ENCODE results near the gene CPNE5. TPM values are rescaled to one million over a fixed set of nuclear protein-coding genes. Genes with fewer than 3 reads are reported as not detected.

Gene CPNE5
- total and polyA plus RNA-seq, 10 donors: 9.5 to 33.4 (median 19.3) TPM

GRCh38 chr6:36851626-36852025 lies 12.4 kb upstream of the CPNE5 start:
- Histone ChIP-seq H3K9me3 (peaks cover 0 to 18% (median 11%) of the 10 kb centered on the region in 8 donors), H3K27ac (peak overlapping the region in 6 of 8 donors; percentile 18 to 82 (median 54)), H3K36me3 (peaks cover 4 to 48% (median 23%) of the 10 kb centered on the region in 6 donors), H3K27me3 (replicated peaks in 1 of 7) (no peaks in the 10 kb centered on the region), H3K4me3 (no peak overlapping the region), H3K4me1 (peaks cover 0 to 64% (median 29%) of the 10 kb centered on the region in 6 donors)
- no peak for DNase-seq
- 35 to 68% (median 49%) methylated on average over 4 of the region's 4 CpGs for WGBS, 5 donors
- TF ChIP-seq, protein P1, sequence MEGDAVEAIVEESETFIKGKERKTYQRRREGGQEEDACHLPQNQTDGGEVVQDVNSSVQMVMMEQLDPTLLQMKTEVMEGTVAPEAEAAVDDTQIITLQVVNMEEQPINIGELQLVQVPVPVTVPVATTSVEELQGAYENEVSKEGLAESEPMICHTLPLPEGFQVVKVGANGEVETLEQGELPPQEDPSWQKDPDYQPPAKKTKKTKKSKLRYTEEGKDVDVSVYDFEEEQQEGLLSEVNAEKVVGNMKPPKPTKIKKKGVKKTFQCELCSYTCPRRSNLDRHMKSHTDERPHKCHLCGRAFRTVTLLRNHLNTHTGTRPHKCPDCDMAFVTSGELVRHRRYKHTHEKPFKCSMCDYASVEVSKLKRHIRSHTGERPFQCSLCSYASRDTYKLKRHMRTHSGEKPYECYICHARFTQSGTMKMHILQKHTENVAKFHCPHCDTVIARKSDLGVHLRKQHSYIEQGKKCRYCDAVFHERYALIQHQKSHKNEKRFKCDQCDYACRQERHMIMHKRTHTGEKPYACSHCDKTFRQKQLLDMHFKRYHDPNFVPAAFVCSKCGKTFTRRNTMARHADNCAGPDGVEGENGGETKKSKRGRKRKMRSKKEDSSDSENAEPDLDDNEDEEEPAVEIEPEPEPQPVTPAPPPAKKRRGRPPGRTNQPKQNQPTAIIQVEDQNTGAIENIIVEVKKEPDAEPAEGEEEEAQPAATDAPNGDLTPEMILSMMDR (IDR thresholded peaks at IDR 0.05 in 8 of 11, conservative IDR thresholded peaks at IDR 0.05 in 3 of 11): no peak
- no peak for TF ChIP-seq POLR2A (IDR thresholded peaks at IDR 0.05)
- no peak for TF ChIP-seq POLR2AphosphoS5 (IDR thresholded peaks at IDR 0.05)
- intact Hi-C loops (cut with DNase I; ENCODE audit: low total_unique reads): loop anchor here (2.0 kb wide), 1 partner anchor 85 kb away; no protein-coding TSS in a partner anchor

DNA sequence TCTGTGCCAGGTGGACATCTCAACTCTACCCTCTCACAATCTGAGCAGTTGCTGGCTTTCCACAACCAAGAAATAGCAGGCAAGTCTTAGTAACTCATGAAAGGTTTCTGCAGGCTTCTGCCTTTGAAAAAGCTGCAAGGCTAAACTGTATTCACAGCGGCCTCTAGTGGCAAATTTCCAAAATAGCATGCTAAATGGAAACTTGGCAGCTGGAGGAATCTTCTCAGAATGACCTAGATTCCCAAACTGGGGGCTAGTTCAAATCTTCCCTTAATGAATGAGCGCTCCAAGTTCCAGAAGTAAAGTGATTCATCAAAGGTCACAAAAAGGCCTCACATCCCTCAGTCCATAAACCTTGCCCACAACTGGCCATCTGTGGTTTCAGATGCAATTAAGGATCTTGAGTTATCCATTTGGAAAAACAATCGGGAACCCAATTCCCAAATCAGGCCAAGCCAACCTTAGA lies 11.9 kb upstream of the CPNE5 start:
- intact Hi-C loops (cut with DNase I; ENCODE audit: low total_unique reads): loop anchor here (2.0 kb wide), 1 partner anchor 84 kb away; no protein-coding TSS in a partner anchor
- peak overlapping the region in 6 of 8 donors; percentile 18 to 82 (median 54) for H3K27ac ChIP-seq
- no peak overlapping the region for H3K4me3 ChIP-seq
- 35 to 52% (median 47%) methylated on average over 3 of the region's 3 CpGs for WGBS, 5 donors
- peaks cover 0 to 61% (median 28%) of the 10 kb centered on the region in 6 donors for H3K4me1 ChIP-seq
- DNase-seq: no peak
- no peaks in the 10 kb centered on the region for H3K27me3 ChIP-seq (replicated peaks in 1 of 7)
- H3K36me3 ChIP-seq: peaks cover 4 to 43% (median 22%) of the 10 kb centered on the region in 6 donors
- TF ChIP-seq POLR2AphosphoS5 (IDR thresholded peaks at IDR 0.05): no peak
- TF ChIP-seq, protein P1 (IDR thresholded peaks at IDR 0.05 in 8 of 11, conservative IDR thresholded peaks at IDR 0.05 in 3 of 11): peak; percentile 48 to 92 (median 78)
- H3K9me3 ChIP-seq: peaks cover 0 to 18% (median 11%) of the 10 kb centered on the region in 8 donors

GRCh38 chr6:36850021-36850420 lies 10.8 kb upstream of the CPNE5 start:
- Histone ChIP-seq H3K4me3 (no peak overlapping the region), H3K4me1 (peaks cover 0 to 61% (median 28%) of the 10 kb centered on the region in 6 donors), H3K27ac (peak overlapping the region in 1 of 8 donors; percentile 8), H3K36me3 (peaks cover 0 to 32% (median 10%) of the 10 kb centered on the region in 6 donors), H3K9me3 (peaks cover 0 to 18% (median 11%) of the 10 kb centered on the region in 8 donors), H3K27me3 (replicated peaks in 1 of 7) (no peaks in the 10 kb centered on the region)
- DNase-seq: no peak
- intact Hi-C loops (cut with DNase I; ENCODE audit: low total_unique reads): loop anchor here (2.0 kb wide), 1 partner anchor 83 kb away; no protein-coding TSS in a partner anchor
- TF ChIP-seq, protein P1 (IDR thresholded peaks at IDR 0.05 in 8 of 11, conservative IDR thresholded peaks at IDR 0.05 in 3 of 11): no peak
- TF ChIP-seq POLR2A (IDR thresholded peaks at IDR 0.05) (no peak), POLR2AphosphoS5 (IDR thresholded peaks at IDR 0.05) (no peak)
- WGBS, 5 donors: 64 to 84% (median 73%) methylated on average over 9 of the region's 9 CpGs

DNA sequence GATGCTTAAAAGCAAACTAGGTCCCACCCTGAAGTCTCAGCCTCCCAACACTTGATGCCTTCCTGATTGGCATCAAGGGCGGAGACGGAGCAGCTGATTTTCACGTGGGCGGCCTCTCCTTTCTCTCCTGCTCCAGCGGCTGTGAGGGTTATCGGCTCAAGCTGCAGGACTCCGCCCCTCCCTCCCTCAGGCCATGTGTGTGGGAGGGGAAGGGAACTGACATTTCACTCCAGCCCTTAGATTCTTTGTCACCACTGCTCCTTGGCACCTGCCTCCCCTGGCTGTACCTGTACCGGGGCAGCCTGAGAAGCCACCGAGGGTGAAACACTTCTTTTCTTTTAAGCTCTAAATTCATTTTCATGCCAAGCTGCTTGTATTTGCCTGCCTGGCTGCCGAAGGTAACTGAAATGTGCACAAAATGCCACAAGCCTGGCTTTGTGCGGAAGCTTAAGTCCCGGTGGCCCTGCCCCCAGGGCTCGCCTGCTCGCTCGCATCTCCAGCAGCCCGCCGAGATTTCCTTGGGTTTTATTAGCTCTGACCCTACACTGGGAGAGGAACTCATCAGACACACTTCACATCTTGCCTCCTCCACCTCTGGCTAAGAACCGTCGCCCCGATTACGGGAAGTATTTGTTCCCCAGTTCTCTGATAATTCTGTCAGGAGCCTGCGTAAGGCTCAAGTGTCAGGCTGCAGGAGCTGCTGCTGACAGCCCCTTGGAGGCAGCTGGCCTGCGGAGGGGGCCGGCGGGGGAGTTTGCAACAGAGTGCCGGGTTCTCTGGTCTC lies 9.6 kb upstream of the CPNE5 start:
- H3K4me3 ChIP-seq: peak overlapping the region in 1 of 8 donors; percentile 16
- no peak for TF ChIP-seq POLR2A (IDR thresholded peaks at IDR 0.05)
- no peak for TF ChIP-seq POLR2AphosphoS5 (IDR thresholded peaks at IDR 0.05)
- TF ChIP-seq, protein P1 (IDR thresholded peaks at IDR 0.05 in 8 of 11, conservative IDR thresholded peaks at IDR 0.05 in 3 of 11): no peak
- peaks cover 0 to 59% (median 28%) of the 10 kb centered on the region in 6 donors for H3K4me1 ChIP-seq
- no peak overlapping the region for H3K27ac ChIP-seq
- H3K36me3 ChIP-seq: peaks cover 0 to 20% (median 3%) of the 10 kb centered on the region in 6 donors
- DNase-seq: no peak
- no peaks in the 10 kb centered on the region for H3K27me3 ChIP-seq (replicated peaks in 1 of 7)
- H3K9me3 ChIP-seq: peaks cover 0 to 18% (median 11%) of the 10 kb centered on the region in 8 donors
- intact Hi-C loops (cut with DNase I; ENCODE audit: low total_unique reads): no loop called here
- WGBS, 5 donors: 30 to 54% (median 43%) methylated on average over 25 to 26 of the region's 26 CpGs

All from spleen (tissue), 11 donors.